Measurements from ENCODE around the gene PRIM2.
"Not testable (repeated sequence)": the region's sequence is repeated elsewhere in the genome, so short reads cannot be mapped to it uniquely, and the experiment has no call there.

The PRIM2 gene

DNA sequence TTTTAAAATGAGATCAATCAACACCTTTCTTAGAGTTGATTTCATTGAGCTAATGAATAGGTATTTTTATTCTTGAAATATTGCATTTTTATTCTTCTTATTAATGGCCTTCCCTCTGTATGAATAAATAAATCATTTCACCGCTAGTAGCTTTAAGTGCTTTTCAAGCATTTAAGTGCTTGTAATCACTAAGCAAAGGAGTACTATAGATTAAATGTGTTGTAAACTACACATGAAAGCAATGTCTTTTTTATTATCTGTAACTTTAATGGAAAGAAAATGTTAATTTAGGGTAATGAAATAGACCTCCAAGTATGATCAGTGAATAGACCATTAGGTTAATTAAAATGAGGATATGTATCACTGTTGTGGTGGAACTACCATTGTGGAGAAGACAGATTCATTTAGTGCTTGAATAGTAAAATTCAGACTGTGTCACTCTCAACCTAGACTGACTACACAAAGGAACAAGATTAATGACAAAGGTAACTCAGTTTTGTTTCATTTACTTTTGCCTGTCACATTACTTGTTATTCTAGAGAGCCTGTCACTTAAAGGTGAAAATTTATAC is 132.2 kb downstream of the PRIM2 start:
- not testable (repeated sequence) for DNase-seq

DNA sequence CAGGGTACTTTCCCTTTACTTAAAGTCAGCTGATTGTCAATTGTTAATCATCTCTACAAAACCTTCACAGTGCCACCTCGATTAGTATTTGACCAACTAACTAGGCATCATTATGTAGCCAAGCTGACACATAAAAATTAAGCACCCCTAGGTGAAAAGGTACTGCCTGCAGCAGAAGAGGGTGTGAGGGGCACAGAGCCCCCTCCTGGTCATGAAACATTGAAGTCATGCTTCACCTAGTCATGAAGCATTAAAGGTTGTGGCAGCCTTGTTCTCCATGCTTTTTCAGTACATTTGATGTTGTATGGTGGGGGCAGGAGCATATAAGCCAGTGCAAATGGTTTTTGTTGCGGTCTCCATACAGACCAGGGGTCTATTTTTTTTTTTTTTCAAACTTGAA is 142.4 kb downstream of the PRIM2 start:
- DNase-seq, result not testable (repeated sequence)

DNA sequence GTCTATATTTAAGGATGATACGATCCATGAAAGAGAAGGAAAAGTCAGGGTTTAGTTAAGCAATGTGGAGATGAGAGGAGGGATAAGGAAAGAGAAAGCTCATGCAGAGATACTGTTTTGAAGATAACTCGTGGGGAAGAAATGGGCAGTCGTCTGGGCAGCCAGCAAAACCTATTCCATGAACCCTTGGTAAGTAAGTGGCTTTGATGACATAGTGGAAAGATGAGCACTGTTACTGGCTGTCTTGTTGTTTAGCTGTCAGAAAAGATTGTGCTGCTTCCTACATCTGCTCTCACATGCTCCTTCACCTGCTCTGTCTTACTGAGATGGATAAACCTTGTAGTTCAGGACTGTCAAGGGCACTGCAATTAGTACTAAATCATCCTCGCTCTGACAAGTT is 143.6 kb downstream of the PRIM2 start:
- DNase-seq, result not testable (repeated sequence)

DNA sequence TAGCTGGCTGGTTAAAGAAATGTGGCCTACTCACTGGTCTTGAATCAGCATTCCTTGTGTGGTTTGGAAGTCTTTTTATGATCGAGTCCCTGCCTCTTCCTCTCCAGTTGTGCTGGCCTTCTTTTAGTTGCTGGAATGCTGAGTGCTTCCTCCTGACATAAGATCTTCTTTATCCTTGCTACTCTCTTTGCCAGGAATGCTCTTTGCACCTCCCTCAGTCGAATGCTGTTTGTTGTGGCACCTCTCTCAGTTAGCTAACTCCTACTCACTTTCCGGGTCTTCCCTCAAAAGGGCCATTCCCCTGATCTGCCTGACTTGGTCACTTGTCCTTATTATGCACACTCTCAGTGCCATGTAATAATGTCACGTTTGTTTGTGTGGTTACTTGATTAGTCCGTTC is 146.4 kb downstream of the PRIM2 start:
- DNase-seq, result peak; percentile 15

DNA sequence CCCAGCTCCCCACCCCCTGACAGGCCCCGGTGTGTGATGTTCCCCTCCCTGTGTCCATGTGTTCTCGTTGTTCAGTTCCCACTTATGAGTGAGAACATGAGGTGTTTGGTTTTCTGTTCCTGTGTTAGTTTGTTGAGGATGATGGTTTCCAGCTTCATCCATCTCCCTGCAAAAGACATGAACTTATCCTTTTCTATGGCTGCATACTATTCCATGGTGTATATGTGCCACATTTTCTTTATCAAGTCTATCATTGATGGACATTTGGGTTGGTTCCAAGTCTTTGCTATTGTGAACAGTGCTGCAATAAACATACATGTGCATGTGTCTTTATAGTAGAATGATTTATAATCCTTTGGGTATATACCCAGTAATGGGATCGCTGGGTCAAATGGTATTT is 148.5 kb downstream of the PRIM2 start:
- not testable (repeated sequence) for DNase-seq

DNA sequence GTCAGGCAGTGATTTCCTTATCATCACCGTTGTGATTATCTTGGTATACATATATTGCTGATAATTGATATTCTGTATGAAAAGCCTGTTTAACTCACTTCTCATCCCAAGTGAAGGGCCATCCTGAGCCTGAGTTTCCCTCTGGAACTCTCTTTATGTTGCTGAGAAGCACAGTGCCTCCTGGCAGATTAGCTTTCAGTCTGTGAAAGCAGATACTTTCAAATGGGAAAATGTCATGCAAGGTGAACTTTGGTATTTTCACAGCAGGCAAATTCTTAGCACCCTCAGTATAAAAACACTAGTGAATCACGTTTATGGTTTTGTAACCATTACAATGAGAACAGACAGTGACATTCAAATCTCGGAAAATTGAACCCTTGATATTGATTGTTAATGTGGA is 151.6 kb downstream of the PRIM2 start:
- no peak for DNase-seq

DNA sequence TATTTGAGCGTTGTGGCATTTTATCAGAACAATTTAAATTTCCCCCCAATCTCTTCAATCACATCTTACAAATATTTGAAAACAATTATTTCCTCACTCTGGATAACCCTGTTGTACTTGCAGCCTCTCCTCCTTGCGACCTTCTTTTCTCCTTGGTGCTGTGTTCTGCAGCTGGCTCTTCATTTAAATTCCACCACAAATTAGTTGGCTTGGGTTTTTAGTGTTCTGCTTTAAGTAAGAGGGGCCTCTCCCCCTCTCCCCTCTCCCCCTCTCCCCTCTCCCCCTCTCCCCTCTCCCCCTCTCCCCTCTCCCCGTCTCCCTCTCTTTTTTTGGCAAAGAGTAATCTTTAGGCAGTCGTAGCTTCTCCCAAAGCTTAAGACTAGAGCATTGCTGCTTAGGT is 152.7 kb downstream of the PRIM2 start:
- DNase-seq, result not testable (repeated sequence)

DNA sequence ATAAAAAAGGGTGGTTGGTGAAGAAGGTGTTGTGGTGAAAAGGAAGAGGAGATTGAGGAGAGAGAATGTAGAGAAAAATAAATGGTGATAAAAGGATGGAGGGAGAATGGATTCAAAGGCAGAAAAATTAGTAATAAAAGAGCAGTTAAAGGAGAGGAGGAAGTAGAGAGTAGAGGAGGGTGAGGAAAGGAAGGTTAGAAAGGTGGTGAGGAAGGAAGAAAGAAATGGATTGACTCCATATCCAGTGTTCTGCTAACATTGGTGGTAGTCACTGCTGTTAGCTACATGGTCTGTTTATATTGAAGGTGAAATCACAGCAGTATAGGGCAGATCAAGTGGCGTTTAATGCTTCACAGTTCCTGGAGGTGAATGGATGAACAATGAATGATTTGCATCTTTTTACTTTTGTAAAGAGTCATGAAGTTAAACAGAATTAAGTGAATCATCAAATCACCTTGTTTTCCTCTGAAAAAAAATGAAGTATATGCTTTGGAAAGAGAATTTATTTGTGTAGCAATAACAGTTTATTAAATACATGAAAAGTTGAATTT is 154.0 kb downstream of the PRIM2 start:
- DNase-seq, result not testable (repeated sequence)

DNA sequence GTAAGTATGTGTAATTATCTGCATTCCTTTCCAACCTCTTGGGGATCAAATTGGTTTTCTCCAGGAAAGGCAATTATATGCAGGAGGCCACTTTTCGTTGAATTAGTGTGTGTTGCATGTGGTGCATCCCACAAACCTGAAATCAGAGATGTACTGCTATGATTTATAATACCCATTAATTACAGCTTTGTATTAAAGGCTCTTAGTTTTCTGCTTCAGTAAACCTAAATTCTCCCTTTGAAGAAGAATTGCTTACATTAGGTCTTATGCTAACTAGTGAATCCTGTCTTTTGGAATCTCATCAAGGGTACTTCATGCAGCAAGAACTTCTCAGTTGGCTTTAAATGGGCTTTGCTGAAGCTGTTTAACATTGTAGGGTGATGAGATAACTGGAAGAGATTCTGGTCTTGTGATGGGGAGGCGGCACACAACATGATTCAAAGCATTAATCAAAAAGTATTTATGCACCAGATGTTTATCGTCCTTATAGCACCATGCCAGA is 155.5 kb downstream of the PRIM2 start:
- DNase-seq, result peak; percentile 70

DNA sequence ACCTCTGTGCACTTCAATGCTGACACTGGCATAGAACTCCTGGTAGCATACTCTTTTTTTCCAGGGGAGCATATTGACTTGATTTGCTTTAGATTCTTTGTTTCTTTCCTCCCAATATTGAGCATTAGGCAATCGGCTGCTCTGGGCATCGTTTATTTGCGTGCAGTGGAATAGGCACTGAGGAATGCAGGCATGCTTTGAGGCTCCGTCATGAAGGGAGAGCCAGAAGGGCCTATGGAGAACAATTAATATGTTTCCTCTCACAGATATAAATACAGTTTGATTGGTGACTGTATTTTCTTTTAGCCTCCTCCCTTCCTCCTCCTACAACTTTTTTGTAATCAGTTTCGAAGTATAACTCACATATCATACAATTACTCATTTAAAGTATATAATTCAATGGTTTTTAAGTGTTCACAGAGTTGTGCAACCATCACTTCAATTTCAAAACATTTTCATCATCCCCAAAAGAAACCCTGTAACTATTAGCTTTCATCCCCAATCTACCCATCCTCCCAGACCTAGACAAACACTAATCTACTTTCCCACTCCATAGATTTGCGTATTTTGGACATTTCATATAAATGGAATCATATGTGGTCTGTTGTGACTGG is 157.5 kb downstream of the PRIM2 start:
- not testable (repeated sequence) for DNase-seq

DNA sequence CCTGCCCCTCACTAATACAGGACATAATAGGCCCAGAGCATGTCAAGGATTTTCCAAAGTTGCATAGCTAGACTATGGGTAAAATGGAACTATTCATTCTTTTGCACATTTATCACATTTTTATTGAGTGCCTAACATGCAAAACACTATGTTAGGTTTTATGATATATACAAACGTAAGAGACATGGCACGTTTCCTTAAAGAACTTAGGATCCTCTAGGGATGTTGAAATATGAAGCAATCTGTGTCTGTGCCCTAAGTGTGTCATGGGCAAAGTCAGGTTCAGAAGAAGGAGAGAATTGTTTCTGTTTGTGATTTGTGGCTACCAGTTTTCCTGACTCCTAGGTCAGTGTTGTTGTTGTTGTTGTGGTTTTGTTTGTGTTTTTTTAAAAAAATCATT is 158.2 kb downstream of the PRIM2 start:
- DNase-seq, result not testable (repeated sequence)

DNA sequence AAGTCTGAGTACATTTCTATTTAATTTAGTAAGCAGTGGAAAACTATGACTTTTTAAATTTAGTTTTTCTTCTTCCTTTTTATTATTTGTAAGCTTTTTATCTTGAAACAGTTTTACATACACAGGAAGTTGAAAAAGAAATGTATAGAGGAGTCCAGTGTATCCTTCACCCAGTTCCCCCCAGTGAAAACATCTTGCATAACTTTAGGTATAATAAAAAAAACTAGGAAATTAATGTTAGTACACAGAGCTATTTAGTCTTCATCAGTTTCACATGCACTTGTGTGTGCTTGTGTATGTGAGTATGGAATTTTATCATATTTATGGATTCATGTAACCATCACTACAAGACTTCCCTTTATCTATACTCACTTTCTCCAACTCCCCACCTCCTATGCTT is 162.8 kb downstream of the PRIM2 start:
- DNase-seq, result not testable (repeated sequence)

DNA sequence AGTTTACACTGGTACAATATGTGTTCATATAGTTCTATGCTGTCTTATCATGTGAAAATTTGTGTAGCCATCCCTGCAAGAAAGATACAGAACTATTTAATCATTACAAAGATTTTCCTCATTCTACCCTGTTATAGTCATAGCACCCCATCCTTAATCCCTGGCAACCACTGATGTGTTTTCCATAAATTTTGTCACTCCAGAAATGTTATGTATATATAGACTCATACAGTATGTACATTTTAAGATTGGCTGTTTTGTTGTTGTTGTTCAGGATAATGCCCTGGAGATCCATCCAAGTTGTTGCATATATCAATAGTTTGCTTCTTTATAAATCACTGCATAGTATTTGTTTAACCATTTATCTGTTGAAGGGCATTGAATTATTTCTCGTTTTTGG is 163.7 kb downstream of the PRIM2 start:
- DNase-seq, result not testable (repeated sequence)

DNA sequence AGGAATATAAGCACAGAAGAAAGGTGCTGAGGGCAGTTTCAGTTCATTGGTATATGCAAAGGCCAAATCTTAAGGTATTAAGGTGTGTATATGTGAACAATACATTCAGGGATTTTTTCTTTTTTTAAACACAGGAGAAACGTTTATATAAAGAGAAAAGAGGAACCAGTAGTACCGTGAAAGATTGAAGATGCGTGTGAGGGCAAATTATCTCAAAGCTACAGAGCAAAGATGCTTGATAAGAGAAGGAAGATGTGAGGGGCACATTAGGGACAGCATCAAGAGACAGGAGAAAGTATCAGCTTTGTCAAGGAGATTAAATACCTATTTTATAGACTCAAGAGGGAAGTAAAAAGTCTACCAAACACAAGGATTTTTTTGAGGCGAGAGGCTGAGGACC is 165.0 kb downstream of the PRIM2 start:
- not testable (repeated sequence) for DNase-seq

DNA sequence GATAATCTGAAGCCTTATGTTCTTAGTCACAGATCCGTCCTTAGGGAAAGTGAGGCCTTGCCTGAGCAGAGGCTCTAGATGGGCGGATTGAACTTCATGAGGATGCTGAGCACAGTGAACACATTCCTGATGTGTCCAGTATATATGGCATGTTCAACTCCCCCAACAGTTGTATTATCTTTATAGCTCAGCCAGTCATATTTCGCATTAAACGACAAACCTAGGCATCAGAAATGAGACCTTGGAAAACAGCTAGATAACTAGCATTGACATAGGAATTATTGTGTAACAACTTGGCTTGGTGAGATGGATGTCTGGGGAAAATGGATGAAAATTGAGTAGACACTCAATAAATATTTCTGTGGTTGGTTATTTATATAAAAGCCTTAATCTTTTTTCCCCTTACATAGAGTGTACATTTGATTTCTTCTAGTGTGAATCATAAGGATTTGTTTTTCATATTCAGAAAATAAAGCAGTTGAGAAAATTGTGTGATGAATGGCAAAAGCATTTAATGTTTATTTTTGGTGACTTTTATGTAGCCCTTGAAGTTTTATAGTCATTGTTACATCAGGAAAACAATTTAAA is 169.2 kb downstream of the PRIM2 start:
- peak; percentile 81 for DNase-seq

DNA sequence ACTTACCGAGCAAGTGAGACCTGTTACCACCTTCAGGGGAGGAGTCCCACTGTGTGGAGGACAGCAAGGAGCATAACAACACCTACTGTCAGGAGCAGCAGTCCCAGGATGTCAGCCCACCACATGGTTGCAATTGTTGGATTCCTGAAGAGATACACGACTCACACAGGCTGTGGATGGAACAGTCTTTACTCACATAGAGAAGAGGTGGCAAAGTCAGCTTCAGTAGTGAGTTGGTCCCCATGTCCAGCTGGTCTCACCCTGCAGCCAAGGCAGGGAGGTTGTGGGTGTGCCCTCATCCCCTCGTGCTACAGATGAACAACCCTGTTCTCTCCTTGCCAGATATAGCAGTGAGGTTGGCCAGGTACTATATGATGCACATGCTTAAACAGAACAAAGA is 171.1 kb downstream of the PRIM2 start:
- DNase-seq, result not testable (repeated sequence)

DNA sequence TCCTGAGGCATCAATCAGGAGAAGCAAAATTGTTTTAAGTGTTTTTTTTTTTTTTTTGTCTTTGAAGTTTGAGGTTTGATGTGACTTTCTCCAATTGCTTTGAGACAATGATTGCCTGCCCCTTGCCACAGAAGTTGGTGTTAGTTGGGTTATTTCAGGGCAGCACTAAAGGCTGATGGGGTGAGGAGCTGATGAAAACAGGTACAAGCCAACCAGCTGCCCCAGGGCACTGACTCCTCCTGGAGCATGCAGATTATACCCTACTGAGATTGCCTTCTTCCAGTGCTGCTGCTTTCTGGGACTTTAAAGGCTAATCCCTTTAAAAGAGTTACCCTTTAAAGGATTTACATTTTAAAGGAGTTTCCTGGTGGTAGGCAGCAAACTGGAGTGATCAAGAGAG is 172.5 kb downstream of the PRIM2 start:
- not testable (repeated sequence) for DNase-seq

DNA sequence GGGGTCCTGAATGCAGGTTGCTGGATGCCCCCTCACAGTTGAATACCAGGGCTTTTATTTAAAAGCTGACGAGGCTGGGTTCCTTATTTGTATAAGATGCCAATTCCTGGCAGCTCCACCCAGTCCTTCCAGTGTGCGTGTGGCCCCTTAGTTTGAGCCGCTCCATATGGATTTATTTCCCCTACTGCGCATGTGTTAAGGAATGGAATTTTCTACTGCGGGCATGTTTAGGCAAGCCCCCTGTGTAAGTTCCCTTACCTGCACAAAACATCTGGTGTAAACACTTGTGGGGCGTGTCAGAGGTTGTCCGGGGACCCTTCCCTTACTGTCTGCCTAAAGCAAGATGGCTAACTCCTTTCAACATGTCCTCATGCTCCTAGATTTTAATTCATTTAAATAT is 174.4 kb downstream of the PRIM2 start:
- not testable (repeated sequence) for DNase-seq

DNA sequence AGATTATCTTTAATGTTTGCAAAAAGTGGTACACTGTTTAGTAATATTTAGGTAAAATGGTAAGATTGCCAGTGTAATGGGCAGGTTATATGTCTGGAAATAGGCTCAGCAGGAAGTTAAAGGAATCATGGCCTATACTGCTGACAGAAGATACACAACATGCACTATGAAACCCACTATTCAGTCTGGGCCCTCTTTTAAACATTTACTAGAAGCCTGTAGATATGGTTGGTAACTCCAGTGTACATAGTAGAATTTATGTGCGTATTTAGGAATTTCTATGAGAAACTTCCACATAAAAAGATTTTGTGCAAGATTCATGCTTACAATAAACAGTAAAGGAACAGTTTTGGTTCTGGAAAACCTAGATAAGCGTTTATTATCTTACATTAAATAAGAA is 178.8 kb downstream of the PRIM2 start:
- not testable (repeated sequence) for DNase-seq

DNA sequence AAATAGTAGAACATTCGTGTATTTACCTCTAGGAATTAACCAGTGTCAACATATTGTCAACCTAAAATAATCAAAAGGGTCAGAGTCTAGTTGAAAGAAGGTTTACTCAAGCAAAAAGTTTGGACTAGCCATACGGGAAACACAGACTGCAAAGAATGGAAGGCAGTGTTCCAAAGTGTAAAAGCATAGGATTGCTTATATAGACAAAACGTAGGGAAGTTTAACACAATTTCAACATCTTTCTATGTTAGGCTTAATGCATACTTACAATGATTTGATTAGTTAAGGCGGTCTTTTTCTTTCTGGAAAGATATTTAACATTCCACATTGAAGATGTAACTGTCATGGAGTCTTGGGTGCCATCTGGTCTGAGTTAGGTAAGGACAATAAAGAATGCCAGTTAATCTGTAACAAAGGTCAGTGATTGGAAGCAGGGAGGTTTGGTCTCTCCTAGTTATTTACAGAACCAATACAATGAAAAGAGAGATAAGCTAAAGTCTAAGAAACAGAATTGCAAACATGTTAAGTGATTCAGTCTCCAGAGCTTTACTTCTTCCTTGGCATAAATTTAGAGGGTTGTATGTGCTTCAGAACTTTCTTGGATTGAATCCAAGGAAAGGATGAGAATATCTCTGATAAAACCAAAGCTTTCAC is 183.1 kb downstream of the PRIM2 start:
- not testable (repeated sequence) for DNase-seq

DNA sequence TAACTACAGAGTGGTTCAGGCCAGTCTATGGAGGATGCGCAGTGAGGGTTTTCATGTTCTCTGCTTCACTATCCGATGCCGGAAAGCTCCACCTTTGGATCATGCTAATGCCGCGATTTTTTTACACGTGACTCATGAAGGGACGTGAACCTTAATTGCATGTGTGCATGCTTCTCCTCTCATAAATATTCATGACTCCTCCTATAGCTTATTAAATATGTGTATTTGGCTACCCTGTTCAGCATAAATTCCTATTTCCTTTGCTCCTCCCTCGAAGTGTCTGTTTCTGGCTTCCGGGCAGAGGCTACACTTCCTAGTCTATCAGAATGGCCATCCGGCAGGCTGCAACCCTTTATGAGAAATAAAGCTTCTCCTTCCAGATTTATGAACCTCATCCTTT is 185.0 kb downstream of the PRIM2 start:
- DNase-seq, result not testable (repeated sequence)

DNA sequence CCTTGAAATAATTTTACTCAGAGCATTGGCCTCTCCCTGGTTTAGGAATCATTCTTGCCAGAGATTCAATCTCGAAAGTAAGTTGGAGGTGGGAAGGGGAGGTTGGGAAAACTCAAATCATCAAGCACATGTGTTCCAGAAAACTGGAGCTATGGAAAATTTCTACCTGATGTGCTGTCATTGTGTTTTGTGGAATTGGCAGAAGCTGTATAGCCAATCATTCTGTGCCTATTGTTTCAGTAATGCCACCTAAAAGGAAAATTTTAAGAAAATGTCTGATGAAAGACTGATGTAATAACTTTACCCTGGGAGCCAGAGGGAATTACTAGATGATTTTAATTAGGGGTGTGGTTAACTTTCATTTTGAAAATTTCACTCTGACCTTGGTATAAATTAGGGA is 187.8 kb downstream of the PRIM2 start:
- DNase-seq, result not testable (repeated sequence)

DNA sequence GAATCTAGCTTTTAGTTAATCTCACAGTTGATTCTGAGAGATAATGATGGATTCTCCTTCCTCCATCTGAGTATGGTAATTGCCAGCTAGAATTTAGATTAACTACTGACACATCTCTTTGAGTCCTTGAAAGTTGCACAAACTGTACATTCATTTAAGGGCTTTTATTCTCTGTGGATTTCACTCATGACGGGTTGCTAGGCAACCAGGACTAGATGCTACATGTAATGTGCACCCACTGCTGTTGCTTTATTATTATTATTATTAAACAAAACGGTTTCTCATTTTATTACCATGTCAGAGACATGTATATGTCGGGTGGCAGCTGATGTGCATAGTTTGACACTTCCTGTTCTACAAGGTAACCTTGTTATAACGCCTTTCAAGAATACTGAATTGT is 193.0 kb downstream of the PRIM2 start:
- not testable (repeated sequence) for DNase-seq
